ENCODE measurements around the gene HK1.
"Not testable (repeated sequence)": the region's sequence is repeated elsewhere in the genome, so short reads cannot be mapped to it uniquely, and the experiment has no call there.

HK1 gene

DNA sequence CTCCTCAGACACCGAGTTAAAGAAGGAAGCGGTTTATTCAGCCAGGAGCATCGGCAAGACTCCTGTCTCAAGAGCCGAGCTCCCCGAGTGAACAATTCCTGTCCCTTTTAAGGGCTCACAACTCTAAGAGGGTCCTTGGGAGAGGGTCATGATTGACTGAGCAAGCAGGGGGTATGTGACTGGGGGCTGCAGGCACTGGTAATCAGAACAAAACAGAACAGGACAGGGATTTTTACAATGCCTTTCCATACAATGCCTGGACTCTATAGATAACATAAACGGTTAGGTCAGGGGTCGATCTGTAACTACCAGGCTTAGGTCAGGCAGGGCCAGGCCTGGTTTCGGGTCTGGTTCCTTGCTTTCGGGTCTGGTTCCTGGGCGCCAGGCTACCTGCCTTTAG lies 30.0 kb downstream of the HK1 start:
- DNase-seq (ENCODE audit: low spot score) = not testable (repeated sequence)

- DNase-seq (ENCODE audit: low spot score) = no peak
These were observed 33.0 kb downstream of the HK1 start for GRCh38 chr10:69311309-69311708.

- DNase-seq (ENCODE audit: low spot score) = no peak
These were observed 34.2 kb downstream of the HK1 start for GRCh38 chr10:69312528-69312927.

GRCh38 chr10:69315100-69315542 lies 36.8 kb downstream of the HK1 start:
- DNase-seq (ENCODE audit: low spot score) = no peak

GRCh38 chr10:69315610-69316312 lies 37.5 kb downstream of the HK1 start:
- no peak for DNase-seq (ENCODE audit: low spot score)

DNA sequence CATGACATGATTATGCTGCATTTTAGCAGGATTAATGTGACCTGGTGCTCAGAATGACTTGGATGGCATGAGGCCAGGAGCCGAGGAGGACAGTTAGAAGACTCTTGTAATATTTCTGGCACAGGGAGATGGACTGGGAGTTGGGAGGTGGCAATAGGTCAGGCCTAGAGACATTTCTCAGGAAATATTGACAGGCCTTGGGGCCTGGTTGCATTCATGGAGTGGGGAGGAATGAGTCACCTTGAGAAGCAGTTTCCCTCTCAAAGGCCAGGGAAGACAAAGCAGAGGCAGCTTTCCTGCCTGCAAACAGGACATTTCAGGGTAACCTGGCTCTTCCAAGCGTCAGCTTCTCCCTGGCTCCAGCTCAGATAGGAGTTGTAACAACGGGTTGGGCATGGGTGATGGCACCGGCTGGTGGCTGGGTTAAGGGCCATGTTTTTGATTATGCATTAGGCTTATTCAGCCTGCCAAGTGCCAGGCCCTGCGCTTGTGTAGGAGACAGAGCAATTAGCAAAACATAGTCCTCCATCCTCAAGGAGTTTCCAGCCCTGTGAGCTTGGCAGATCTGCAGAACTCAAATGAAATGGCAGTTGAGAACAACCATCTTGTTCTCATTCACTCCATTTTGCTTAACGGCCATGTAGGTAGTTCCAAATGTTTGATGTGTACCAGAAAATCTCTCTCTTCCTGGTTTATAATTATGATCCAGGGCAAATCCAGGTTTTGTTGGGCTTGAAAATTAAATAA lies 38.2 kb downstream of the HK1 start:
- peak; percentile 64 for DNase-seq (ENCODE audit: low spot score)

- no peak for DNase-seq (ENCODE audit: low spot score)
These were observed 38.9 kb downstream of the HK1 start for GRCh38 chr10:69317175-69317604.

DNA sequence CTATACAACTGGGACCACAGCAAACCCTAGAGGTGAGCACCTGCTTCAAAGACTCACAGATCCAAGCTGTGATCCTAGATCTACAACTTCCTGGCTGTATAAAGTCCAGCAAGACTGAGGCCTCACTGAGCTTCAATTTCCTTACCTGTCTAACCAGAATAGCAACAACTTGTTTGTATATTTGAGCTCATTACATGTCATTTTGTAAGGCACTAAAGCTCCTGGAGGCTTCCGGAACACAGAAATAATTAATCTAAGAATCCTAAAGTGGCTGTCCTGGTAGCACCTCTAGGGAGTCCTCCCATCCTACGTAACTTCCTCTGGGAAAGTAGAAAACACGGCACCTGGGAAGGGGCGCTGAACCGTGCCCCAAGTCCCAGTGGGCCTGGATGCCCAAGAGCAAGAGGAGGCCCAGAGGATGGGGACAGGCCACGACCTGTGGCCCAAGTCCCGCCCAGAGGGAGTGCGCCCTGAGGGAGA lies 39.4 kb downstream of the HK1 start:
- no peak for DNase-seq (ENCODE audit: low spot score)

DNA sequence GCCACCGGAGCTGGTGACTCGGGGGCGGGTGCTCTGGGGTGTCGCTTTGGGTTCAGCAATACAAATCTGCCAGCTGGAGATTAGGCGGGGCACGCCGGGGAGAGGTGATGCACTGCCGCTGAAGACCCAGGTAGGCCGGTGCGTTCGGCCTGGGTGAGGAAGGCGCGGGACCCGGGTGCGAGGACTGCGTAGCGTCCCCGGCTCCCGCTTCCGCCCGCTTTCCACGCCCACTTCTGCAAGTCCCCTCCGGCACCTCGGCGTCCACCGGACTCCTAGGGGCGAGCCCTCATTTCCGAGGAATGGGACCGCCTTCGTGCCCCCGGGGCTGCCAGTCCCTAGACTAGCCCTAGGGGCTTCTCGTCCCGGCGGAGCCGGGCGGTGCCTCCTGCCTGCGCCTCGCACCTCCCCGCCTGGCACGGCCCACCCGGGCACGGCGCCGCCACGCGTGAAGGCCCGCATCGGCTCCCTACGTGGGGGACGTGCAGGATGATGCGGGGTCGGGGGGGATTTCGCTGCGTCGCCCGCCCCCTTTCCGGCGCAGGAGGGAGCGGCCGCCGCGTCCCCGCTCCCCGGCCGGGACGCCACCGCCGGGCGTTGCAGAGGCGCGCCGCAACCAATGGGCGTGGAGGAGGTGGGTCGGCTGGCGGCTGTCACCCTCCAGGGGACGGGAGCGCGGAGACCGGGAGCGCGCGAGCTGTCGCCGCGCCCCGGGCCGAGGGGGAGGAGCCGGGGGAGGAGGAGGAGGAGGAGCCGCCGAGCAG lies 40.0 kb downstream of the HK1 start:
- peak; percentile 97 for DNase-seq (ENCODE audit: low spot score)

GRCh38 chr10:69318867-69319727 lies 40.8 kb downstream of the HK1 start:
- DNase-seq (ENCODE audit: low spot score) = peak; percentile 74

DNA sequence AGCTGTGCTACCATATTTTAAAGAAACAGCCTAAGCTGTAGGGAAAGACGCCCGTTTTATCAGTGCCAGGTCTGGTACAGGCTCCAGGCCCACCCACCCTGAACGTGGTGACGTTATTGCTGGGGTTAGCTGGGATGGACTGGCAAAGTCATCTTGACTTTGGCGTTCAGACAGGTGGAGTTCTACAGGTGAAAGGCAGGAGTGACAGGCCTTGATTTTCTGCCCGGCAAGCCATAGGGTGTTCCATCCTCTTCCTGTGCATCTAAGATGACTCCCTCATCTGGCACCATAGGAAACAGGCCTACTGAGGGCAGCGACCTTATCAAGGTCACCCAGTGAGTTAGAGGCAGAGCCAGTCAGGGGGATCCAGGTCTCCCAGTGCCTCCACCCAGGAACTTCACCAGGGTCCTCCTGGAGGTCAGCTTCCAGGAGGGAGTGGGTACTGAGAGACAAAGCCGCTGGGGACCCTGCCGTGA lies 41.6 kb downstream of the HK1 start:
- DNase-seq (ENCODE audit: low spot score) = no peak

DNA sequence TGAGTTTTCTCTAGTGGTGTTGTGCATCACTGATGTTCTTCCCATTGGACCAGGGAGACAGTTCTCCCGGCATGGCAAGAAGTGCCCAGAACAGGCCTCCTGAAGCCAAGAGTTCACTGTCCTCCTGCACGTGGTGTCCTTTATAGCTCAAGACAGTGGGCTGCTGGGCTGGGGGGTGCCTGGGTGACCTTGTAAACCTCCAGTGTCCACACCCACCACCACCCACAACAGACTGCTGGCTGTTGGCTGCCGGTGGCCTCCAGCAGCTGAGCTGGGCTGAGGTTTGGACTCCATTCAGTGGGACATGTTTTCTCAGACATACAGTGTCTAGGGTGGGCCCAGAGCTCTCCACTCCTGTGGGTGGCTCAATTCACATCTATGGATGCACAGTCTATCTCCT lies 42.2 kb downstream of the HK1 start:
- no peak for DNase-seq (ENCODE audit: low spot score)

- DNase-seq (ENCODE audit: low spot score) = no peak
These were observed 42.9 kb downstream of the HK1 start for GRCh38 chr10:69321039-69321715.

GRCh38 chr10:69321865-69322264 lies 43.6 kb downstream of the HK1 start:
- no peak for DNase-seq (ENCODE audit: low spot score)

GRCh38 chr10:69322346-69322745 lies 44.0 kb downstream of the HK1 start:
- DNase-seq (ENCODE audit: low spot score) = not testable (repeated sequence)

GRCh38 chr10:69323622-69324021 lies 45.3 kb downstream of the HK1 start:
- DNase-seq (ENCODE audit: low spot score) = no peak

DNA sequence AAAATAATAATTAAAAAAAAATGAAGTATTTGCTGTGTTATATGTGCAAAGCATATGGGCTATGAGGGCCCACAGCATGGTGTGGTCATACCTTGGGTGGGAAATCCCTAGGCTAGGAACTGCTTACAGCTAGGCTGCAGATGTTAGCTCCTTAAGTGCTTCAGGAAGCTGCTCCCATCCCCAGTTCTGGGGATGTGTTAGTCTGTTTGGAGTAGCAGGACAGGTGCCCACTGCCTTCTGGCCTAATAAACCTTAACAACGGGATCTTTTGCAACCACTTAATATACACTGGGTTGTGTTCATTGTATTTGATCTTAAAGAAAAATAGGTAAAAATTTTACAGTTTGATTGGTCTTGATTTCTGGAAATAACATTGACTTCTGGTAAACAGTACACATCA lies 46.3 kb downstream of the HK1 start:
- DNase-seq (ENCODE audit: low spot score) = no peak

DNA sequence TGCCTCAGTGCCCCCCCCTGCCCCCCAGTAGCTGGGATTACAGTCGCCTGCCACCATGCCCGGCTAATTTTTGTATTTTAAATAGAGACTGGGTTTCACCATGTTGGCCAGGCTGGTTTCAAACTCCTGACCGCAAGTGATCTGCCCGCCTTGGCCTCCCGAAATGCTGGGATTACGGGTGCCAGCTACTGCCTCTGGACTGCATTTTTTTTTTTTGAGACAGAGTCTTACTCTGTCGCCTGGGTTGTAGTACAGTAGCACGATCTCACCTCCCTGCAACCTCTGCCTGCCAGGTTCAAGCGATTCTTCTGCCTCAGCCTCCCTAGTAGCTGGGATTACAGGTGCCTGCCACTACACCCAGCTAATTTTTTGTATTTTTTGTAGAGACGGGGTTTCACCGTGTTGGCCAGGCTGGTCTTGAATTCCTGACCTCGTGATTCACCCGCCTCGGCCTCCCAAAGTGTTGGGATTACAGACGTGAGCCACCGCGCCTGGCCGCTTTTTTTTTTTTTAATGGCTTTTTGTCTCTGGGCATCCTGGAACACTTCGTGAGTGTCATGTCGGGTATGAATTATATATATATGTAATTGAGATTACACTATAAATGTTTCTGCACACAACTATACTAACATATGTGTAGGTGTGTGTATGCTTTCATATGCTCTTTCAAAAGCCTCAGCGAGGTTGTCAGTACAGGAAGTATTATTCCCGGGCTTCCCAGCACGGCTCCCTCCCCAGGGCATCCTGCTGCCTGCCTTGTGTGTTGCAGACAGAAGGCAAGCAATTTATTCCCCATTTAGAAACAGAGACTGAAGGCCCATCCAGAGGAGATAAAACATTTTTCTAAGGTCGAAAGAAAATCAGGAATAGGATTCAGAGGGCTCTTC lies 47.6 kb downstream of the HK1 start:
- not testable (repeated sequence) for DNase-seq (ENCODE audit: low spot score)

- no peak for DNase-seq (ENCODE audit: low spot score)
These were observed 48.4 kb downstream of the HK1 start for GRCh38 chr10:69326692-69327091.
